Keratinocyte (primary cell): ENCODE measurements around the gene RGS9. TPM values are rescaled to one million over a fixed set of nuclear protein-coding genes. Genes with fewer than 3 reads are reported as not detected.

Source experiments
- DNase-seq: peaks from one replicate; pipeline ENCODE4 v3.0.0-alpha.2; 2011; ENCODE audit warnings: low read depth, missing footprints, low spot score
- FAIRE-seq: peaks from 2 replicates; lab custom pipeline; 2011; peaks lifted over from hg19 to GRCh38; lab: Jason Lieb, UNC
- H2AFZ ChIP-seq: 2 replicates; pipeline ENCODE4 v1.6.0; 2012; ENCODE audit warnings: low read length, control low read depth, inconsistent platforms; ENCODE audit not compliant: control insufficient read depth
- H3K27ac ChIP-seq: 2 replicates; pipeline ENCODE4 v1.5.1; 2011; ENCODE audit warnings: low read length; ENCODE audit not compliant: control insufficient read depth, insufficient read depth
- H3K27me3 ChIP-seq: 3 replicates; pipeline ENCODE4 v1.6.0; 2011; ENCODE audit warnings: low read length; ENCODE audit not compliant: control insufficient read depth, insufficient read depth; ENCODE audit errors: extremely low read depth
- H3K36me3 ChIP-seq, 2 experiments: 2 replicates in 1 of 2; 3 replicates in 1 of 2; pipeline ENCODE4 v1.5.1; 2011; ENCODE audit warnings: low read length in 2 of 2, mild to moderate bottlenecking in 1 of 2; ENCODE audit not compliant: control insufficient read depth in 2 of 2, insufficient read depth in 2 of 2; ENCODE audit errors: extremely low read depth in 1 of 2
- H3K4me1 ChIP-seq: 3 replicates; pipeline ENCODE4 v1.5.1; 2011; ENCODE audit warnings: low read length; ENCODE audit not compliant: control insufficient read depth, insufficient read depth; ENCODE audit errors: extremely low read depth
- H3K4me2 ChIP-seq: 3 replicates; pipeline ENCODE4 v1.6.0; 2011; ENCODE audit warnings: low read depth, low read length; ENCODE audit not compliant: control insufficient read depth, insufficient read depth; ENCODE audit errors: extremely low read depth
- H3K4me3 ChIP-seq, 3 experiments: fragments of 200-600 bp in 1 of 3; sonication (generic) in 1 of 3; 2 replicates in 2 of 3; 3 replicates in 1 of 3; pipeline ENCODE4 v1.5.1; 2011 to 2016; ENCODE audit warnings: low read length in 3 of 3, mild to moderate bottlenecking in 3 of 3, control low read depth in 2 of 3, inconsistent platforms in 1 of 3, low read depth in 1 of 3, mixed read lengths in 1 of 3, mixed run types in 1 of 3, moderate library complexity in 1 of 3; ENCODE audit not compliant: control insufficient read depth in 2 of 3, insufficient read depth in 2 of 3; ENCODE audit errors: extremely low read depth in 1 of 3
- H3K79me2 ChIP-seq: 2 replicates; pipeline ENCODE4 v1.6.0; 2012; ENCODE audit warnings: low read length; ENCODE audit not compliant: control insufficient read depth, insufficient read depth
- H3K9ac ChIP-seq: 3 replicates; pipeline ENCODE4 v1.6.0; 2011; ENCODE audit warnings: low read length; ENCODE audit not compliant: control insufficient read depth, insufficient read depth; ENCODE audit errors: extremely low read depth
- H3K9me1 ChIP-seq: 3 replicates; pipeline ENCODE4 v1.6.0; 2011; ENCODE audit warnings: low read length; ENCODE audit not compliant: control insufficient read depth, insufficient read depth; ENCODE audit errors: extremely low read depth
- H3K9me3 ChIP-seq: 2 replicates; pipeline ENCODE4 v1.5.1; 2012; ENCODE audit warnings: low read depth, low read length; ENCODE audit not compliant: control insufficient read depth
- H4K20me1 ChIP-seq: 3 replicates; pipeline ENCODE4 v1.6.0; 2011; ENCODE audit warnings: low read length; ENCODE audit not compliant: control insufficient read depth, insufficient read depth; ENCODE audit errors: extremely low read depth
- CTCF ChIP-seq, 3 experiments: IDR thresholded peaks in 1 of 3; conservative IDR thresholded peaks in 1 of 3; optimal IDR thresholded peaks in 1 of 3; 2 replicates in 2 of 3; 3 replicates in 1 of 3; pipeline versions ENCODE3 to v1.5.1; 2011; ENCODE audit warnings: low read length in 3 of 3, mild to moderate bottlenecking in 3 of 3, moderate library complexity in 2 of 3, control low read depth in 1 of 3, inconsistent platforms in 1 of 3; ENCODE audit not compliant: insufficient read depth in 2 of 3; ENCODE audit errors: extremely low read depth in 1 of 3
- EZH2 ChIP-seq: IDR thresholded peaks from one replicate; pipeline ENCODE4 v1.6.1; 2012; ENCODE audit warnings: inconsistent platforms, mild to moderate bottlenecking, low read length, moderate library complexity
- dilution Hi-C: fragments of 300-500 bp; cut with MboI; formaldehyde crosslinking; loops from one replicate; pipeline ENCODE4 v1.7.0; 2020; ENCODE audit warnings: low sequenced_read_pairs; ENCODE audit not compliant: extremely low pct_ligation_motif_present
- polyA plus RNA-seq, 5 experiments: library from polyadenylated mRNA; depleted of rRNA in 3 of 5; stranded (reverse) in 3 of 5; stranded (forward) in 1 of 5; unstranded in 1 of 5; fragments of >200 nt; gene quantifications; 1 replicate in 1 of 5; 2 replicates in 3 of 5; 3 replicates in 1 of 5; pipeline versions ENCODE4 v1.2.1 to v1.2.3, GENCODE V29; 2011 to 2012; ENCODE audit warnings: missing spikeins in 2 of 5, low read depth in 1 of 5, low replicate concordance in 1 of 5

RGS9 gene
- polyA plus RNA-seq, 1 donor (not counting 4 experiments of a cell fraction or from before 2014, with no cell fraction given), result 4.8 TPM

- dilution Hi-C loops, result no loop called here
- no peaks in the 10 kb centered on the region for H3K9me3 ChIP-seq
- H3K36me3 ChIP-seq, result no peaks in the 10 kb centered on the region
- peaks cover 30% of the 10 kb centered on the region for H3K27me3 ChIP-seq
- no peak overlapping the region for H3K4me2 ChIP-seq
- no peak overlapping the region for H2AFZ ChIP-seq
- H3K9me1 ChIP-seq, result no peaks in the 10 kb centered on the region
- H3K4me1 ChIP-seq, result peaks cover 5% of the 10 kb centered on the region
- H3K4me3 ChIP-seq, result no peak overlapping the region
- no peak for DNase-seq
- no peak overlapping the region for H3K9ac ChIP-seq
- TF ChIP-seq EZH2, result no peak
- no peak for TF ChIP-seq CTCF (optimal IDR thresholded peaks at IDR 0.05 in 1 of 3, IDR thresholded peaks at IDR 0.05 in 1 of 3, conservative IDR thresholded peaks at IDR 0.05 in 1 of 3; ENCODE audit: extremely low read depth in 1 of 3, insufficient read depth in 2 of 3, low read length in 3 of 3)
- H3K27ac ChIP-seq, result no peak overlapping the region
- no peak for FAIRE-seq
- no peaks in the 10 kb centered on the region for H4K20me1 ChIP-seq
- H3K79me2 ChIP-seq, result no peaks in the 10 kb centered on the region
Observed at GRCh38 chr17:65142247-65142646, 5.1 kb downstream of the RGS9 start.

DNA sequence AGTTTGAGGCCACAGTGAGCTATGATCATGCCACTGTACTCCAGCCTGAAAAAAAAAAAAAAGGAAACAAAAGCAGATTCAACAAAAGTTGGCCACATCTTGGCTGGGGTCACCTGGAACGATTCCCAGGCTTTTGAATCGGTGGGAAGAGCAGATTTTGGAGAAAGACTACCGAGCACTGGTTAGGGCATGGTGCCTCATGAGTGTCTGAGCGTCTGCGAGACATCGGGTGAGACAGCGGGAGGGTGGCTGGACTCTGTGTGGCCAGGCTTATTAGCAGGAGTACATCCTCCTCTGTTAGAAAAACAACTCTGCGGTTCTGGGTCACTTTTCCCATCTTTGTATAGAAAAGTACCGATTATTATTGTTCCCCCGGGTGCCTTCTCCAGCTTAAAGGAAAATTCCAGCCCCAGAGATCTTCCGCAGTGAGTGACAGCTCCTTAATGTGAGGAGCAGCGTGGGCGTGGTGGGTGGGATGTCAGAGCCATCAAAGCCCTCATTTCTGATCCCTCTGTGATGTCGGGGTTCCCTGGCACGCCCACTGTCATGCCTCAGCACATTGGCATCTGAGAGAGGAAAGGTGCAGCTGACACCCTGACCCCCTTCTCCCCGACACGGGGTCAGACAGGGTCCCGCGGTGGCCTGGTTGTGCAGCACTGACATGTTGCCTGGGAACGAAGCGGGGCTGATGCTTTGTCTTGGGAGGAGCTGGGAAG is 6.9 kb downstream of the RGS9 start:
- Histone ChIP-seq H3K27ac (no peak overlapping the region), H3K27me3 (peaks cover 18% of the 10 kb centered on the region), H3K9me3 (no peaks in the 10 kb centered on the region), H3K4me2 (no peak overlapping the region), H3K4me1 (no peaks in the 10 kb centered on the region), H3K9ac (no peak overlapping the region), H4K20me1 (no peaks in the 10 kb centered on the region), H3K4me3 (no peak overlapping the region), H3K79me2 (no peaks in the 10 kb centered on the region), H3K36me3 (no peaks in the 10 kb centered on the region), H2AFZ (no peak overlapping the region), H3K9me1 (no peaks in the 10 kb centered on the region)
- no peak for TF ChIP-seq EZH2
- no peak for TF ChIP-seq CTCF (optimal IDR thresholded peaks at IDR 0.05 in 1 of 3, IDR thresholded peaks at IDR 0.05 in 1 of 3, conservative IDR thresholded peaks at IDR 0.05 in 1 of 3; ENCODE audit: extremely low read depth in 1 of 3, insufficient read depth in 2 of 3, low read length in 3 of 3)
- dilution Hi-C loops, result no loop called here
- DNase-seq (no peak), FAIRE-seq (no peak)
